Fibroblast of the aortic adventitia (primary cell): ENCODE data around the gene IL1RL1. TPM values are rescaled to one million over a fixed set of nuclear protein-coding genes. Genes with fewer than 3 reads are reported as not detected.
A peak's percentile ranks its signal among the peaks of the same experiment; 100 is the strongest.

Experiments
- DNase-seq: peaks from one replicate; pipeline ENCODE4 v3.0.0-alpha.2; 2010; ENCODE audit warnings: low read depth
- H3K4me3 ChIP-seq: 2 replicates; pipeline ENCODE4 v1.5.1; 2011; ENCODE audit warnings: low read depth, mild to moderate bottlenecking, control low read depth, low read length, moderate library complexity
- CTCF ChIP-seq: IDR thresholded peaks from 2 replicates; pipeline ENCODE4 v1.5.1; 2011; ENCODE audit warnings: mild to moderate bottlenecking, low read length, control low read depth, inconsistent platforms; ENCODE audit not compliant: insufficient read depth
- total RNA-seq: library from RNA; depleted of rRNA; stranded (reverse); fragments of >200 nt; gene quantifications from 2 replicates; pipeline ENCODE4 v1.2.3, GENCODE V29; 2012; ENCODE audit warnings: low replicate concordance

Gene IL1RL1
- total RNA-seq, 1 donor: 8.2 TPM

GRCh38 chr2:102331311-102331980 lies 20.1 kb downstream of the IL1RL1 start:
- peak; percentile 75 for DNase-seq
- TF ChIP-seq CTCF: no peak

GRCh38 chr2:102334486-102334885 lies 23.1 kb downstream of the IL1RL1 start:
- no peak overlapping the region for H3K4me3 ChIP-seq
- DNase-seq: peak; percentile 32
- no peak for TF ChIP-seq CTCF

More at GRCh38 chr2:102331311-102331980, 20.1 kb downstream of the IL1RL1 start:
- no peak overlapping the region for H3K4me3 ChIP-seq

- TF ChIP-seq CTCF: no peak
- DNase-seq: peak; percentile 45
Observed at GRCh38 chr2:102335871-102336366, 24.6 kb downstream of the IL1RL1 start.

GRCh38 chr2:102336502-102336945 lies 25.2 kb downstream of the IL1RL1 start:
- TF ChIP-seq CTCF: no peak
- peak overlapping the region; percentile 35 for H3K4me3 ChIP-seq
- peak; percentile 88 for DNase-seq

More at GRCh38 chr2:102335871-102336366, 24.6 kb downstream of the IL1RL1 start:
- H3K4me3 ChIP-seq: no peak overlapping the region

- peak; percentile 72 for DNase-seq
- TF ChIP-seq CTCF: no peak
Observed at GRCh38 chr2:102337012-102337411, 25.6 kb downstream of the IL1RL1 start.

GRCh38 chr2:102337481-102338386 lies 26.4 kb downstream of the IL1RL1 start:
- TF ChIP-seq CTCF: no peak
- H3K4me3 ChIP-seq: no peak overlapping the region
- DNase-seq: peak; percentile 44

More at GRCh38 chr2:102337012-102337411, 25.6 kb downstream of the IL1RL1 start:
- H3K4me3 ChIP-seq: no peak overlapping the region
